Neural progenitor cell (in vitro differentiated cells): ENCODE measurements around the gene TMEM145.

Experiments
- CTCF ChIP-seq: fragments of 200-600 bp; sonication (generic); IDR thresholded peaks from 2 replicates; pipeline ENCODE4 v1.5.1; 2017; ENCODE audit warnings: antibody characterized with exemption, mild to moderate bottlenecking
- EZH2 ChIP-seq: fragments of 200-600 bp; sonication (generic); IDR thresholded peaks from 2 replicates; pipeline ENCODE4 v1.6.1; 2017; ENCODE audit warnings: antibody characterized with exemption, mild to moderate bottlenecking, moderate library complexity

- TF ChIP-seq CTCF (no peak), EZH2 (no peak)
Measured at GRCh38 chr19:42292963-42293362, 20.1 kb upstream of the TMEM145 start.
